Measurements from ENCODE around the gene PVALB.

Gene PVALB

DNA sequence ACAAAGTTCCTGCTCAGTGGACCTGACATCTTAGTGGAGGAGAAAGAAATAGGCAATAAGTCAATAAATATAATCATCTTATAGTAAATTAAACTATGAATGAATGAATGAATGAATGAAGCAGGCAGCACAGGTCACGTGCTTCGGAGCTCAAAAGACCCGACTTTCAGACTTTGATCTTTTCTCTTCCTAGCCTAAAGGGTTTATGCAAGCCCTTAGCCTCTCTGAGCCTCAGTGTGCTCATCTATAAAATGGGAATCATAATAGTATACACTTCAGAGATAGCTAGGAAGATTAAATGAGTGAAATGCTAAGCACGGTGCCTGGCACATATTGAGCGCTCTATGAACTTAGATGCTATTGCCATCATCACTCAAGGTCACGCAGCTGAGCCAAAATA, 7.5 kb downstream of the PVALB start:
- no peak for DNase-seq

DNA sequence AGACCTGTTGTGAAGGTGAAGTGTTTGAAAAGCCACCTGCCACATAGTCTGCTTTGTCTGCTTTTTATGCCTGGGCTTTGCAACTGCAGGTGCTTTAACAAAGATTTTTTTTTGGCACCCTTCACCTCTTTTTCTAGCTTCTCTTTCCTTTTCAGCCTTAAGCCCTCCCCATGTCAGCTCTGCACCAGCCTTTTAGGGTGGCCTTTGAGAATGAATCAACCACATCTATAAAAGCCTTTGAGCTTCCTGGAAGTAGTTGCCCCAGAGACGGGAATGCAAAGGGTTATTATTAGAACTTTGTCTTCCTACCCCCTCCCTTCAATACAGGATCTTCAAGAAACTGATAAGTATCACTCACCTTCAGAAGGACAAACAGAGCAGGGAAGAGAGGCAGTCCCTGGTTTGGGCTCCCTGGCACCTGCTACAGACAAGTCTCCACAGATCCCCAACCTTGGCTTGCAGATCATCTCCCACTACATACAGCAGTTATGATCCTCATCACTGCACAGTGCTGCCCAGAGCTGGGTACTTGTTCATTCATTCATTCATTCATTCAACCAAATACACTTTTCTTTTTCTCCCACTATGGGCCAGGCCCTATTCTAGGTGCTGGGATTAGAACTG, 8.0 kb downstream of the PVALB start:
- DNase-seq = peak in 1 of 2 experiments; percentile 54

DNA sequence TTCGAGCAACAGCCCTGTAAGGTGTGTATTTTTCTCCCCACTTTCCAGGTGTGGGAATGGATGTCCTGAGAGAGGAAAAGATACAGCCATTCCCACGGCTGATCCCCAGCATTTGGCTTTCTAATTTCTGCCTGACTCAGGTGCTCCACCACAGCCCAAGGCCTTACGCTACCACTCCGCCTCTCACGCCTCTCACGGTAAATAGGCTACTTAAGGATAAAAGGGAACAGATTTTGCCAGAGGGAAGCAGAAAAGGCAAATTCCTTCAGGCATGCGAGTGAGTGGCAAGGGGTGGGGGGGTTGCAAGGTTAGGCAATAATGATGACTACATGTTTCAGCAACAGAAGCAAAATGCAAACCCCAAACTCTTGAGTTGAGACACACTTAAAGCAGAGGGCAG, 9.2 kb downstream of the PVALB start:
- no peak for DNase-seq

- no peak for DNase-seq
Measured at GRCh38 chr22:36806835-36807234, 10.0 kb downstream of the PVALB start.

- no peak for DNase-seq
Measured at GRCh38 chr22:36803358-36803757, 13.5 kb downstream of the PVALB start.

GRCh38 chr22:36798674-36799066, 18.2 kb downstream of the PVALB start:
- no peak for DNase-seq

DNA sequence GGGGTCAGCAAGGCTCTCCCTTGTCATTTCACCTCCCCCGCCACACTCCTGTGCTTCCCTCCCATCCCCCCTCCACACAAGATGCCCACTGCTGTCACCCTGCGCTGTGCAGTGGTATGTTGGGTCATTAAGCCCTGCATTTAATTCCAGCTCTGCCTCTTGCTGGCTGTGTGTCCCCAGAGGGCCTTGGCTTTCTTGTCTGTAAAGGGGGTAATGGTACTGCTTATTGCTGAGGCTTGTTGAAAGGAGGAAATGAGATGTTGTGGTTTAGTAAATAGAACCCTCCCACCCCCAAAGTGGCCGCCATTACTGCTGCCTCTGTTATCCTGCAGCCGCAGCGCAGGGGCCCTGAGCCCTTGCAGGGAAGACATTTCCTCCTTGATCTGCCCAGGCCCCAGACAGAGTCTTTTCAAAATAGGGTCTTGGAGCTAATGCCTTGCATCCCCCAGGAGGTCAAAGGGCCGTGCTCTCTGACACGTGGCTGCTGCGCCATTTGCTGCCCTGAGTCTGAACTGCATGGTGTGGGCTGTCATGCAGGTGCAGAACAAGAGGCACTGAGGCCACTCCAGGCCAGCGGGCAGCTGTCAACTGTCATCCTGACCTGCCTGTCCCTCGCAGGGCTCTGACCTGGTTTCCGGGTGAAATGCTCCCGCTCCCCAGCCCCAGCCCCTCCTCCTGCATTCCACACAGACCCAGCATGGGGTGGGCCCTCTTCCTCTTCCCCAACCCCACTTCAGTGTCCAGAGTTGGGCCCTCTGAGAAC, 18.7 kb downstream of the PVALB start:
- DNase-seq = no peak

DNA sequence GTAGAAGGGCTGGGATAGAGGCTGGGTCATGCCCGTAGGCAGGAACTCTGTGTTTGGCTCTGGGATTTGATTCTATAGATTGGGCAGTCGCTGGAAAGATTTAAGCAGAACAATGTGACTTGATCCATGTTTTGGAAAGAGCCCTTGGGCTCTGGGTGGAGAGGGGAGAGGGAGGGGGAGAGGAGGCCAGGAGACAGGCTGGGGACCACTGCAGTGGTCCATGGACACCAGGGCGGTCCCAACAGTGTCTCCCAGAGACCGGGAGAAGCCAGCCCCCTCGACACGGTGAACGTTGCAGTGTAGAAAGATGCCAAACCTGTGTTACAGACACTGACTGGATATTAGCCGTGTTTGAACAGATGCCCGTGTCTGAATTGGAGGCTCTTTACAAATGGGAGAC, 19.5 kb downstream of the PVALB start:
- DNase-seq = no peak

DNA sequence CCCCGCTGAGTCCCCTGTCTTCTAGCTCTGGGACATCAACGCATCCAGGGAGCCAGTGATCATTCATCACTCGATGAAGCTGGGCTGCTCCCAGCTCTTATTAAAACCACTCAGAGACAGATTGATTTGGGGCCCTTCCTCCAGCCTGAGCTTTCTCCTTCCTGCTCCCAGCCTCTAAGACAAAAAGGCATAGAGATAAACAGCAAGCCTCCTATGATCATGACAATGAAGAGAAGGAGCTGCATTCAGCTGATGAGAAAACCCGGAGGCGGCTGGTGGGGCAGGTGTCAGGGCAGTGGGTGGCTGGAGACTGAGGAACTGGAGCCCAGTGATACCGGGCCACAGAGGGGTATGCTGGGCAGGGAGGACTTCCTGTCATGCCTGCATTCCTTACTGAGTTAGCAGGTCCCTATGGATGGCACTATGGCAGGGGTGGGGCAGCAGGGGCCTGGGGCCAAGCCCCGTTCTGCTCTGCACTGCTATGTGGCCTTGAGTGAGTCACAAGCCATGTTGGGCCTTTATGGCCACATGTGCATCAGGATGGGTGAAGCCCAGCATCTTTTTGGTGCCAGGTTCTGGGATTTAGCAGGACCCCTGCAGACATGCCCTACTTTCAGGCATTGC, 20.2 kb downstream of the PVALB start:
- no peak for DNase-seq

- DNase-seq = no peak
Measured at GRCh38 chr22:36795633-36796032, 21.2 kb downstream of the PVALB start.

GRCh38 chr22:36790648-36791047, 26.2 kb downstream of the PVALB start:
- DNase-seq = no peak

GRCh38 chr22:36787204-36787988, 29.4 kb downstream of the PVALB start:
- no peak for DNase-seq

- no peak for DNase-seq
Measured at GRCh38 chr22:36783743-36784142, 33.1 kb downstream of the PVALB start.

- peak; percentile 40 to 50 for DNase-seq
Measured at GRCh38 chr22:36781656-36782627, 34.9 kb downstream of the PVALB start.

DNA sequence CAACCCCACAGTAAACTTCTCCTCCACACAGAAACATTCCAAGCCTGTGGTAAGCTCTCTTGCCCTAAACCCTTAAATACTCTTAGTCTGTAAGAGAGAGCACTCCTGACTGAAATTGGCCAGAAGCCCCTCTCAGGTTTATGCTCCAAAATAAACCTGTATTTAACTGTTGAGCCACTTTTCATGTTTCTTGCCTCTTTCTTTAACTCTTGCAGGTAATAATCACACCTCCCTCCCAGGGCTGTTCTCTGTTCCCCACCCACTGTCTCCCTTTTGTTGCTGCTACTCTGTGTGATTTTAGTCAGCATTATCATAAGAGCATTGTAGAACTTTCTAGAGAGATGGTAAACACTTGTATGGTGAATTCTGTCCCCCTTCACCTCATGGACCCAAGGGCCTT, 38.8 kb downstream of the PVALB start:
- DNase-seq = no peak

GRCh38 chr22:36776722-36777121, 40.1 kb downstream of the PVALB start:
- DNase-seq = no peak

- DNase-seq = peak; percentile 96 to 99
Measured at GRCh38 chr22:36775964-36776669, 40.7 kb downstream of the PVALB start, which contains the start of gene IFT27. IFT27 (minus strand) TSS chr22:36776119; CDS start chr22:36775707, 412 bp downstream.

- DNase-seq = peak in 1 of 2 experiments; percentile 47
Measured at GRCh38 chr22:36775586-36775963, 41.3 kb downstream of the PVALB start.

GRCh38 chr22:36773935-36774334, 42.9 kb downstream of the PVALB start:
- peak in 1 of 2 experiments; percentile 23 for DNase-seq

- no peak for DNase-seq
Measured at GRCh38 chr22:36772451-36772850, 44.4 kb downstream of the PVALB start.

GRCh38 chr22:36771356-36772063, 45.3 kb downstream of the PVALB start:
- DNase-seq = no peak

All from NCI-H2081 (cell line).